Sigmoid colon (tissue), 7 donors: ENCODE results near the gene PLXNA3. TPM values are rescaled to one million over a fixed set of nuclear protein-coding genes. Genes with fewer than 3 reads are reported as not detected.

Source experiments
- DNase-seq: peaks from one replicate; pipeline ENCODE4 v3.0.0-alpha.2; 2019
- H3K27ac ChIP-seq, 4 donors: fragments of 200-600 bp; sonication (generic); one replicate each; pipeline ENCODE4 v1.5.1; 2016 to 2019; ENCODE audit warnings: mild to moderate bottlenecking in 1 of 4
- H3K27me3 ChIP-seq, 3 donors: fragments of 200-600 bp; sonication (generic); one replicate each; pipeline ENCODE4 v1.5.1; 2019; ENCODE audit warnings: mild to moderate bottlenecking in 1 of 3
- H3K36me3 ChIP-seq, 4 donors: fragments of 200-600 bp; sonication (generic); one replicate each; pipeline ENCODE4 v1.5.1; 2016 to 2019
- H3K4me1 ChIP-seq, 4 donors: fragments of 200-600 bp; sonication (generic); one replicate each; pipeline ENCODE4 v1.5.1; 2017 to 2019
- H3K4me3 ChIP-seq, 4 donors: fragments of 200-600 bp; sonication (generic); one replicate each; pipeline ENCODE4 v1.5.1; 2017 to 2019; ENCODE audit warnings: mild to moderate bottlenecking in 2 of 4, moderate library complexity in 1 of 4
- H3K9me3 ChIP-seq, 4 donors: fragments of 200-600 bp in 3 of 4; sonication (generic) in 3 of 4; one replicate each; pipeline versions ENCODE4 v1.5.1 to v1.6.1; 2013 to 2019
- EP300 ChIP-seq, 4 donors: sonication (generic); formaldehyde crosslinking; IDR thresholded peaks; one replicate each; pipeline ENCODE4 v1.6.1; 2017; ENCODE audit warnings: antibody characterized with exemption in 4 of 4
- POLR2A ChIP-seq, 2 donors: fragments of 450-650 bp; IDR thresholded peaks; one replicate each; pipeline ENCODE4 v1.6.1; 2016; ENCODE audit warnings: antibody characterized with exemption in 2 of 2, mild to moderate bottlenecking in 2 of 2, moderate library complexity in 2 of 2
- POLR2AphosphoS5 ChIP-seq, 4 donors: sonication (generic); formaldehyde crosslinking; IDR thresholded peaks; one replicate each; pipeline ENCODE4 v1.6.1; 2017; ENCODE audit warnings: antibody characterized with exemption in 4 of 4
- WGBS, 2 donors: extraction: QIAGEN DNeasy Blood & Tissue Kit; methylation state at CpG; one replicate each; pipeline ENCODE4 v1.1.7; 2013; 5-methylcytosine and 5-hydroxymethylcytosine counted together
- intact Hi-C: fragments of 100-400 bp; cut with DNase I; formaldehyde crosslinking; loops from one replicate; pipeline ENCODE4 v1.15.1; 2023
- polyA plus RNA-seq, 3 donors: library from polyadenylated mRNA; stranded (reverse); fragments of 200-250 nt; gene quantifications; one replicate each; pipeline ENCODE4 v1.2.3, GENCODE V29; 2013
- total RNA-seq, 4 donors: library from RNA; depleted of rRNA; stranded (reverse); fragments of >200 nt; gene quantifications; one replicate each; pipeline ENCODE4 v1.1.0, GENCODE V29; 2016
- TF ChIP-seq, protein P1 (sequence below), 4 experiments: fragments of 450-650 bp in 3 of 4; fragments of 200-600 bp in 1 of 4; IDR thresholded peaks; one replicate each; pipeline ENCODE4 v1.5.1; 2016 to 2019; ENCODE audit warnings: antibody characterized with exemption in 4 of 4, mild to moderate bottlenecking in 3 of 4, moderate library complexity in 2 of 4
- donor health status: healthy with polysubstance abuse.
- donor health status: Bipolar disorder and iron deficiency.
- donor health status: healthy.

PLXNA3 gene
- total and polyA plus RNA-seq, 7 donors: 3.1 to 22.9 (median 6.1) TPM

DNA sequence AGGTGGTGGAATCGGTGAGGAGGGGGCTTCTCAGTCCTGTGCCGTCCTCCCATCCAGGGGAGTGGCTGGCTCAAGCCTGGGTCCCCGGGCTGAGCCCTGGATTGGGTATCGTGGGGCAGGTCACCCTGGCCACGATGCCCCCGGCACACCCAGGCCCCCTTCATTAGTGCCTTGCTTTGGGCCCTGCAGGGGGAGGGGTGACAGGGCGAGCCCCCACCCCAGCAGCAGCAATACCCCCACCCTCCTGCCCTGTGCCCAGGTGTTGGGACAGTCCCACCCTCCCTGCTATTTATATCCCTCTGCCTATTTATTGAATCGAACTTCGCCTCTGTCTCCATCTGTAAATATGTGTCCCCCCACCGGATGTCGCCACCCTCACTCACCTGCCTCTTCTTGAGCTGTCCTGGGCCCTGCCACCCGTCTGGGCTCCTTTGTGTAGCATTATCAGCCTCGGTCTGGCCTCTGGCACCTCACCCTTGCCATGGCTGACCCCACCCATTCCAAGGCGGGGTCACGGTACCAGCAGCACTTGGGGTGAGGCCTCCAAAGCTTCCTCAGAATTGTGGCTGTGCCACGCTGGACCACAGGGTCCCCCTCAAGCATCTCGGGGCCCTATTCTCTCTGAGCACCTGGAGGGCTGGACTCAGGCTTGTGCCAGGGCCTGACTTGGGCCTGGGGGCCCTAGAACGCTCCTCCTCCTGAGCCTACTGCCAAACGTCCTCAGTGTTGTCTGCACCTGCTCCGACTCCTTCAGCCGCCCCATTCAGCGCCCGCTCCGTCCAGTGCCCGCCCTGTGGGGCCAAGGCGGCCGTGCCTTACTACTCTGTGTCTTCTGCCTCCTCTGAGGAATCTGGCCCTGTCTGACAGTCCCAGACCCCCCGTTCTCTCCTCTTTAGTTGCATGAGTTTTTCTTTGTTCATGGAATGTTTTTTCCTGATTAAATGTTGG is 14.9 kb downstream of the PLXNA3 start:
- no peaks in the 10 kb centered on the region for H3K27me3 ChIP-seq
- H3K4me1 ChIP-seq: peaks cover 0 to 2% (median under 1%) of the 10 kb centered on the region in 4 donors
- 62 to 78% methylated on average over 28 of the region's 28 CpGs for WGBS, 2 donors
- no peak overlapping the region for H3K4me3 ChIP-seq
- DNase-seq: no peak
- no peak for TF ChIP-seq EP300 (IDR thresholded peaks at IDR 0.05)
- TF ChIP-seq, protein P1, sequence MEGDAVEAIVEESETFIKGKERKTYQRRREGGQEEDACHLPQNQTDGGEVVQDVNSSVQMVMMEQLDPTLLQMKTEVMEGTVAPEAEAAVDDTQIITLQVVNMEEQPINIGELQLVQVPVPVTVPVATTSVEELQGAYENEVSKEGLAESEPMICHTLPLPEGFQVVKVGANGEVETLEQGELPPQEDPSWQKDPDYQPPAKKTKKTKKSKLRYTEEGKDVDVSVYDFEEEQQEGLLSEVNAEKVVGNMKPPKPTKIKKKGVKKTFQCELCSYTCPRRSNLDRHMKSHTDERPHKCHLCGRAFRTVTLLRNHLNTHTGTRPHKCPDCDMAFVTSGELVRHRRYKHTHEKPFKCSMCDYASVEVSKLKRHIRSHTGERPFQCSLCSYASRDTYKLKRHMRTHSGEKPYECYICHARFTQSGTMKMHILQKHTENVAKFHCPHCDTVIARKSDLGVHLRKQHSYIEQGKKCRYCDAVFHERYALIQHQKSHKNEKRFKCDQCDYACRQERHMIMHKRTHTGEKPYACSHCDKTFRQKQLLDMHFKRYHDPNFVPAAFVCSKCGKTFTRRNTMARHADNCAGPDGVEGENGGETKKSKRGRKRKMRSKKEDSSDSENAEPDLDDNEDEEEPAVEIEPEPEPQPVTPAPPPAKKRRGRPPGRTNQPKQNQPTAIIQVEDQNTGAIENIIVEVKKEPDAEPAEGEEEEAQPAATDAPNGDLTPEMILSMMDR (IDR thresholded peaks at IDR 0.05): no peak
- no peak for TF ChIP-seq POLR2A (IDR thresholded peaks at IDR 0.05)
- TF ChIP-seq POLR2AphosphoS5 (IDR thresholded peaks at IDR 0.05): no peak
- peaks cover 0 to 20% (median 10%) of the 10 kb centered on the region in 4 donors for H3K36me3 ChIP-seq
- no peak overlapping the region for H3K27ac ChIP-seq
- no peaks in the 10 kb centered on the region for H3K9me3 ChIP-seq
- intact Hi-C loops: no loop called here

DNA sequence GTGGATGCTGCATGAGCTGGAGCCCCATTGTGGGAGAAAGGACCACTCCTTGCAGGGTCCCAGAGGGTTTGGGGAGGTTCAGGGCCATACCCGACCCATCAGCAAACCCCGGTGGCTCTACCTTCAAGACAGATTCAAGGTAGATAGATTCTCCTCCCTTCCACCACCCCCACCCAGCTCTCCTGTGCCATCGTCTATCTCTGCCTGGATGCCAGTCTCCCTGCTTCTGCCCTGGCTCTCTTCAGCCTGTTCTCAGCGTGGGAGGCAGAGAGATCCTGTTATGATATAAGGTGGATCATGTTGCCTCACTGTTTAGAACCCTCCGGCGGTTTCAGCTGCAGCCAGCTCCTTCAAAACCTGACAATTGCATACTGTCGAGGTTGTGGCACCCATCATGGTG is 15.6 kb downstream of the PLXNA3 start:
- no peak for DNase-seq
- H3K27me3 ChIP-seq: no peaks in the 10 kb centered on the region
- no peak overlapping the region for H3K4me3 ChIP-seq
- intact Hi-C loops: no loop called here
- peaks cover 0 to 8% (median 2%) of the 10 kb centered on the region in 4 donors for H3K4me1 ChIP-seq
- peaks cover 0 to 14% (median 6%) of the 10 kb centered on the region in 4 donors for H3K36me3 ChIP-seq
- TF ChIP-seq, protein P1 (IDR thresholded peaks at IDR 0.05): no peak
- TF ChIP-seq POLR2A (IDR thresholded peaks at IDR 0.05): no peak
- TF ChIP-seq POLR2AphosphoS5 (IDR thresholded peaks at IDR 0.05): no peak
- TF ChIP-seq EP300 (IDR thresholded peaks at IDR 0.05): no peak
- WGBS, 2 donors: 90 to 93% methylated on average over 7 of the region's 7 CpGs
- no peak overlapping the region for H3K27ac ChIP-seq
- H3K9me3 ChIP-seq: no peaks in the 10 kb centered on the region

DNA sequence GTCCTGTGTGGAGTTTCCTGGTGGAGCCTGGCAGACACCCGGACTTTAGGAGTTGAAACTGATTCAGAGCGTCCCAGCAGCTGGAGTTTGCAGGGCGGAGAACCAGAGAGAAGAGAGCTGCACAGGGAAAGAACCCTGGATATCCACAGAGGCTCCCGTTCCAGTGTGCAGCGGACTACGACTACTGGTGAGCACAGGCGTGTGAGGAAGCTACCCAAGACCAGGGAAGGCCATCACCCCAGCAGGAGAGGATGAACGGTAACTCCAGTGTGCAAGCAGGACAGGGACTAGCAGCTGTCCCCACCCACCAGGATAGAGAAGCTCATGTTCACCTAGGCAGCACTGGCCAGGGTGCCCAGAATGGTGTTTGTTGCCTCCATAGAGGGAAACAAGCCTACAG is 18.7 kb downstream of the PLXNA3 start:
- no peak for DNase-seq
- Histone ChIP-seq H3K27me3 (no peaks in the 10 kb centered on the region), H3K4me3 (no peak overlapping the region), H3K4me1 (peaks cover 0 to 13% (median 5%) of the 10 kb centered on the region in 4 donors), H3K36me3 (no peaks in the 10 kb centered on the region), H3K27ac (no peak overlapping the region), H3K9me3 (no peaks in the 10 kb centered on the region)
- TF ChIP-seq, protein P1 (IDR thresholded peaks at IDR 0.05): no peak
- no peak for TF ChIP-seq EP300 (IDR thresholded peaks at IDR 0.05)
- no peak for TF ChIP-seq POLR2AphosphoS5 (IDR thresholded peaks at IDR 0.05)
- no peak for TF ChIP-seq POLR2A (IDR thresholded peaks at IDR 0.05)
- 87 to 88% methylated on average over 8 of the region's 8 CpGs for WGBS, 2 donors
- intact Hi-C loops: loop anchor here (2.0 to 5.0 kb wide), 3 partner anchors 18 to 65 kb away; partner anchors contain the start of genes FAM3A, PLXNA3 and TAFAZZIN

DNA sequence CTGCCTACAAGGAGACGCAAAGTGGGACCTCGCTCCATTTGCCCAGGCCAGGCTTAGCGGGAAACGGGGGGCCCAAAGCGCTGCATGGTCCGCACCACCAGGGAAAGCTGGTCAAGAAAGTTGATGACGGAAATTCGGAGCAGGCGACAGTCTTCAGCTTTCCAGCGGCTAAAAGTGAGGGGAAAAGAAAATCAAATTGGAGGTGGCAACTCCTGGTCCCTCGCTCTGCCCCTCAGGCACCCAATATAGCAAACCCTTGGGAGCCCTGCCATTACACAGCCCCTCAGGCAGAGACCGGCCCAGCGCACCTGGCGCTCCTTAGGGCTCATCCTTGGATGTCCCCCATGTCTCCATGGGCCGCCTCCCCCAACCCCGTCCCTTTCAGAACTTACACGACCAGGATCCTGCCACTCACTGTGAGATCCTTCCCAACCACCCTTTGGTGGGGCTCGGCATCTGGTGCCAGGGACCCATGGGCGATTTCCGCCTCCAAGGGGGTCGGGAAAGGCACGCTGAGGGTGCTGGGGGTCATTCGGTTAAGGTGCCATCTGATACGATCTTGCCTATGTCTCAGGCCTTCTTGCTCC is 19.9 kb downstream of the PLXNA3 start:
- Histone ChIP-seq H3K27ac (peak overlapping the region; percentile 82 to 85 (median 84)), H3K9me3 (no peaks in the 10 kb centered on the region), H3K4me3 (peak overlapping the region; percentile 37 to 57 (median 56)), H3K36me3 (no peaks in the 10 kb centered on the region), H3K27me3 (no peaks in the 10 kb centered on the region), H3K4me1 (peaks cover 0 to 13% (median 5%) of the 10 kb centered on the region in 4 donors)
- 66% methylated on average over 24 of the region's 24 CpGs for WGBS, 2 donors
- intact Hi-C loops: loop anchor here (2.0 to 5.0 kb wide), 3 partner anchors 19 to 66 kb away; partner anchors contain the start of genes FAM3A, PLXNA3 and TAFAZZIN
- peak; percentile 66 for DNase-seq
- TF ChIP-seq EP300 (IDR thresholded peaks at IDR 0.05) (no peak), POLR2AphosphoS5 (IDR thresholded peaks at IDR 0.05) (no peak), POLR2A (IDR thresholded peaks at IDR 0.05) (no peak)
- TF ChIP-seq, protein P1 (IDR thresholded peaks at IDR 0.05): no peak
